Measurements from ENCODE around the gene BSN.

Gene BSN

DNA sequence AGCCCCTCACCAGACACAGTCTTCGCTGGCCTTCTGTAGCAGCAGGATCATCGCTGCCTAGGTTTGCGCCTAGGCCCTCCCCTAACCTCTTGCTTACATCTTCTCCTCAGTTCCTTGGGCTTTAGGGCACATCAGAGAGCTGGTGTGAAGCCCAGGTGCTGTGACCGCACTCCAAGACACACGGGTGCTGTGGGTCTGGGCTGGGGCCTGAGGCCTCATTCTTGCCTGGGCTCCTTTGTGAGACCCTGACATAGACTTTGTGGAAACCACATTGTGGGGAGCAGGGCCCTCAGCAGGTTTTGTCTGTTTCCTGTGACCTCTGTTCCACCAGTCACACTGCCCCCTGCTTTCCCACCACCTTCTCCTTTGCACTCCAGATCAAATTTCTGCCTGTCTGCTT is 157.2 kb downstream of the BSN start:
- H3K4me3 ChIP-seq (ENCODE audit: low read depth, low read length) = no peak overlapping the region
- in situ Hi-C loops (cut with HindIII; ENCODE audit: low pct_ligation_motif_present, low sequenced_read_pairs) = no loop called here
- no peaks in the 10 kb centered on the region for H3K27me3 ChIP-seq (replicated peaks)
- H3K27ac ChIP-seq = no peak overlapping the region
- DNase-seq = no peak
- H3K36me3 ChIP-seq (replicated peaks) = no peaks in the 10 kb centered on the region
- TF ChIP-seq, protein P1, sequence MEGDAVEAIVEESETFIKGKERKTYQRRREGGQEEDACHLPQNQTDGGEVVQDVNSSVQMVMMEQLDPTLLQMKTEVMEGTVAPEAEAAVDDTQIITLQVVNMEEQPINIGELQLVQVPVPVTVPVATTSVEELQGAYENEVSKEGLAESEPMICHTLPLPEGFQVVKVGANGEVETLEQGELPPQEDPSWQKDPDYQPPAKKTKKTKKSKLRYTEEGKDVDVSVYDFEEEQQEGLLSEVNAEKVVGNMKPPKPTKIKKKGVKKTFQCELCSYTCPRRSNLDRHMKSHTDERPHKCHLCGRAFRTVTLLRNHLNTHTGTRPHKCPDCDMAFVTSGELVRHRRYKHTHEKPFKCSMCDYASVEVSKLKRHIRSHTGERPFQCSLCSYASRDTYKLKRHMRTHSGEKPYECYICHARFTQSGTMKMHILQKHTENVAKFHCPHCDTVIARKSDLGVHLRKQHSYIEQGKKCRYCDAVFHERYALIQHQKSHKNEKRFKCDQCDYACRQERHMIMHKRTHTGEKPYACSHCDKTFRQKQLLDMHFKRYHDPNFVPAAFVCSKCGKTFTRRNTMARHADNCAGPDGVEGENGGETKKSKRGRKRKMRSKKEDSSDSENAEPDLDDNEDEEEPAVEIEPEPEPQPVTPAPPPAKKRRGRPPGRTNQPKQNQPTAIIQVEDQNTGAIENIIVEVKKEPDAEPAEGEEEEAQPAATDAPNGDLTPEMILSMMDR (IDR thresholded peaks at IDR 0.05; ENCODE audit: low read depth, low read length, missing control alignments) = no peak

DNA sequence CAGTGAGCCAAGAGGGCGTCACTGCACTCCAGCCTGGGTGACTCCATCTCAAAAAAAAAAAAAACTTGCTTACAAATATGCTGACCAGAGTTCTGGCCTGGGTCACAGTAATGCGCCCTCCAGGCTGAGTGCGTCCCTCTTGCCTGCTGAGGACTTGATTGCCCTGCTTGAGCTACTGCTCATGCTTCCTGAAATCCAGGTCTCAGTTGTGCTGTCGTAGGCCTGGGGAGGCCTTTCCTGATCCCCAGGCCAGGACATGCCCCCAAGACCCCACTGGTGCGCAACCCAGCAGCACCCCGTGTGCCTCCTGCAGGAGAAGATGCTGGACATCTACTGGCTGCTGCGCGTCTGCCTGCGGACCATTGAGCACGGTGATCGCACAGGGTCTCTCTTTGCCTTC is 157.9 kb downstream of the BSN start:
- no peak overlapping the region for H3K4me3 ChIP-seq (ENCODE audit: low read depth, low read length)
- in situ Hi-C loops (cut with HindIII; ENCODE audit: low pct_ligation_motif_present, low sequenced_read_pairs) = no loop called here
- no peak for DNase-seq
- TF ChIP-seq, protein P1 (IDR thresholded peaks at IDR 0.05; ENCODE audit: low read depth, low read length, missing control alignments) = no peak
- H3K36me3 ChIP-seq (replicated peaks) = no peaks in the 10 kb centered on the region
- no peaks in the 10 kb centered on the region for H3K27me3 ChIP-seq (replicated peaks)
- no peak overlapping the region for H3K27ac ChIP-seq

DNA sequence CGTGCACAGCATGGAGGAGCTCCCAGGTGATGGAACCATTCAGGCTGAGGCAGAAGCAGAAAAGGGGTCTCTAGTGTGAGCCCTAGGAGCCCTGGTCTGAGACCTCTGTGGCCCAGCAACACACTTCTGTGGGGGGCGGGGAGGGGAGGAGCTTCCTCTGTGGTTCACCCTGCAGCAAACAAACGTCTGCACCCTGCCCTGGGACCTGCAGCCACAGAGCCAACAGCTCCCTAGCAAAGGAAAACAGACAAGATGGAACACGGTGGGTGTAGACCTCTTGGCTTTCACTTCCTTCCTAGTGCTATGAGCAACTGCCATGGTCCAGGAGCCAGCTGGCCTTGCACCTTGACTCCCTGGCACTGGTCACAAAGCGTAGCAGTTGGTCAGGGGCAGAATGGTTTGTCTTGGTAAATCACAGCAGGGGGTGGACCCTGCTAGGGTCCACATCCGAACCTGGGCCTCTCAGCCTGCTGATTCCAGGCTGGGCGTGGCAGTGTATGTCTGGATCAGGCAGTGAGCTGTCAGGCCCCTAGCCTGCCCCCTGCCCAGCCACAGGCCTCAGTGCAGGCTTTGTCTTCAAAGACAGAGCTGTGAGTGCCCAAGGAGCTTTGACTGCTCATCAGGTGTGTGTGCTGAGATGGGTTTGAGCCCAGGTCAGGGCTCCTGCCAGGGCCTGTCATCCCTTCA is 158.5 kb downstream of the BSN start:
- DNase-seq = no peak

GRCh38 chr3:49713336-49714105 is 159.2 kb downstream of the BSN start:
- H3K4me3 ChIP-seq (ENCODE audit: low read depth, low read length) = no peak overlapping the region
- no peaks in the 10 kb centered on the region for H3K36me3 ChIP-seq (replicated peaks)
- DNase-seq = no peak
- H3K27me3 ChIP-seq (replicated peaks) = no peaks in the 10 kb centered on the region
- in situ Hi-C loops (cut with HindIII; ENCODE audit: low pct_ligation_motif_present, low sequenced_read_pairs) = no loop called here
- H3K27ac ChIP-seq = no peak overlapping the region
- TF ChIP-seq, protein P1 (IDR thresholded peaks at IDR 0.05; ENCODE audit: low read depth, low read length, missing control alignments) = no peak

More for the DNA sequence above, 158.5 kb downstream of the BSN start:
- Histone ChIP-seq H3K4me3 (ENCODE audit: low read depth, low read length) (no peak overlapping the region), H3K36me3 (replicated peaks) (no peaks in the 10 kb centered on the region), H3K27ac (no peak overlapping the region), H3K27me3 (replicated peaks) (no peaks in the 10 kb centered on the region)
- TF ChIP-seq, protein P1 (IDR thresholded peaks at IDR 0.05; ENCODE audit: low read depth, low read length, missing control alignments) = peak; percentile 9
- in situ Hi-C loops (cut with HindIII; ENCODE audit: low pct_ligation_motif_present, low sequenced_read_pairs) = no loop called here

DNA sequence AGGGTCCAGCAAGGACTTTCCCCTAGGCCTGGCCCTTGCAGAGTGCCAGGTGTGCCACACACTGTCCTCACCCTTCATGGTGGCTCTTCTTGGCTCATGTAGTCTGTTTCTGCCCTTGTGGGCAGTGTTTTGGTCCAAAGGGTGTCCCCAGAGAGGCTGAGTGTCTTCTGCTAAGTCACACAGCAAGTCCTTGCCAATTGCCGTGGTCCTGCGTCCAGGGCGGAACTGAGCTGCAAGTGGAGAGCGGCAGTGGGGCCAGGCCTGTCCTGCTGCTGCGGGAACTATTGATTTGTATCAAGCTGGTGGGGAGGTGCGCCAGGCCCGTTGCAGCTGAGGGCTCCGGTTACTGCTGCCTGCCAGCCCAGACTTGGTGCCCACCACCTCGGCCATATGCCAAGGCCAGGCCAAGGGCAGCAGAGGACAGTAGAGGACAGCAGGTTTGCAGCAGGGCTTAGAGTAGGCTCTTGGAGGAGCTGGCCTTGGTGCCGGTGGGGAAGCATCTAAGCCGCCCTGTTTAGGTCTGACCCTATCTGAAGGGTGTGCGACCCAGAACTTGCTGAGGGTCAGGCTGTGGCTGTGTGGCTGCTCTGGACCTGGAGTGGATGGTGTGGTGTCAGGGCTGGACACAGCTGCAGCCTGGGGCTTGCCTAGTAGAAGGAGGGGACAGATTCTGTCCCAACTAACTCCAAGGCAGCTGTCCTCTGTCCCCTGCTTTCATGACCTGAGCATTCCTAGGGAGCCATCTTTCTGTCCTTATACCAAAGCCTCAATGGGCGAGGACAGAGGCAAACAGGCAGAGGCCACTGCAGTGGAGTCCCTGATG is 160.7 kb downstream of the BSN start:
- in situ Hi-C loops (cut with HindIII; ENCODE audit: low pct_ligation_motif_present, low sequenced_read_pairs) = no loop called here
- Histone ChIP-seq H3K4me3 (ENCODE audit: low read depth, low read length) (no peak overlapping the region), H3K27me3 (replicated peaks) (no peaks in the 10 kb centered on the region), H3K36me3 (replicated peaks) (no peaks in the 10 kb centered on the region), H3K27ac (no peak overlapping the region)
- TF ChIP-seq, protein P1 (IDR thresholded peaks at IDR 0.05; ENCODE audit: low read depth, low read length, missing control alignments) = no peak
- DNase-seq = no peak

All from brain microvascular endothelial cell (primary cell).